NB4 (cell line): ENCODE measurements around the gene ERP29.
A peak's percentile ranks its signal among the peaks of the same experiment; 100 is the strongest.
"Not testable (repeated sequence)": the region's sequence is repeated elsewhere in the genome, so short reads cannot be mapped to it uniquely, and the experiment has no call there.

ENCODE experiments used
- DNase-seq: peaks from one replicate; pipeline ENCODE4 v3.0.0; 2010; ENCODE audit warnings: low read depth
- H3K4me3 ChIP-seq: one replicate; pipeline ENCODE4 v1.5.1; 2011; ENCODE audit warnings: mild to moderate bottlenecking, low read depth, low read length, moderate library complexity
- MYC ChIP-seq: IDR thresholded peaks from 2 replicates; pipeline ENCODE4 v1.6.1; 2011; ENCODE audit warnings: low read depth, low read length
- POLR2A ChIP-seq: IDR thresholded peaks from 2 replicates; pipeline ENCODE4 v1.6.1; 2011; ENCODE audit warnings: mild to moderate bottlenecking; ENCODE audit not compliant: insufficient read length; ENCODE audit errors: extremely low read depth
- TF ChIP-seq, protein P1 (sequence below): IDR thresholded peaks from one replicate; pipeline ENCODE4 v1.5.1; 2012; ENCODE audit warnings: low read depth, low read length
- TF ChIP-seq, protein P2 (sequence below): IDR thresholded peaks from 2 replicates; pipeline ENCODE4 v1.6.1; 2011; ENCODE audit warnings: low read depth, low read length

Gene ERP29

DNA sequence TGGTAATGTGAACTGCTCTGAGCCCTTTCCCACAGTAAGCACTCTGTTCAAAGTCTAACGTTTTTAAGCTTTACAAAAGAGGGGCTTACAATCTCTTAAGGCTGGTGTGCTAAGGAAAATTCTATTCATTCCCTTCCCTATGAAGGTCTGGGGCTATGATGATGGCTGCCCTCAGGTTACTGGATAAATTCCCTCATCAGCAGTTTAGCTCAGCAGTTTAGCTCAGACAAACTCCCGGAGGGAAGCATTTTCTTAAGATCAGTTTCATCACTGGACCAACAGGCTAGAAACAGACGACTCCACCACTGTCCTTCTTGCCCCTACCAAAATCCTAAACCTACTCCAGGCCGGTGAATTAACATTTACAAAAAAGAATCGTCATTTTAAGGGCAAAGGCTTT, 19.1 kb downstream of the ERP29 start:
- no peak for DNase-seq

DNA sequence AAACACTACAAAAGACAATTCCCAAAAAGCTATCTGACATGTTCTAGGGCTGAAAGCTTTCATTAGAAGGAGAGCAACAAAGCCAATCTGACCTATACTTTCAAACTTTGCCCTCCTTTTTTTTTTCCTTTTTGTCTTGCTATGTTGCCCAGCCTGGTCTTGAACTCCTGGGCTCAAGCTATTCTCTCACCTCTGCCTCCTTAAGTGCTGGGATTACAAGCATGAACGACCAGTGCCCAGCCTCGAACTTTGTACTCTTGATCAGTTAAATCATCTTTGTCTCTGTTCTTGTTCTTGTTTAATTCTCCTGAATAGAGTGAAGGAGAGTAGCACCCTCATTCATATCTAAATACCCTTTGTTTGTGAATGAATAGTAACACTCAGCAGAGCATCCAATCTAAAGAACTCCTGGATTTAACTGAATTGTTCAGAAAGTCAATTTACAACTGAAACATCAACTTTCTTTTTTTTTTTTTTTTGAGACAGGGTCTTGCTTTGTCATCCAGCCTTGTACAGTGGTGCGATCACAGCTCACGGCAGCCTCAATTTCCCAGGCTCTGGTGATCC, 22.1 kb downstream of the ERP29 start:
- DNase-seq: no peak
- no peak overlapping the region for H3K4me3 ChIP-seq
- TF ChIP-seq, protein P1, sequence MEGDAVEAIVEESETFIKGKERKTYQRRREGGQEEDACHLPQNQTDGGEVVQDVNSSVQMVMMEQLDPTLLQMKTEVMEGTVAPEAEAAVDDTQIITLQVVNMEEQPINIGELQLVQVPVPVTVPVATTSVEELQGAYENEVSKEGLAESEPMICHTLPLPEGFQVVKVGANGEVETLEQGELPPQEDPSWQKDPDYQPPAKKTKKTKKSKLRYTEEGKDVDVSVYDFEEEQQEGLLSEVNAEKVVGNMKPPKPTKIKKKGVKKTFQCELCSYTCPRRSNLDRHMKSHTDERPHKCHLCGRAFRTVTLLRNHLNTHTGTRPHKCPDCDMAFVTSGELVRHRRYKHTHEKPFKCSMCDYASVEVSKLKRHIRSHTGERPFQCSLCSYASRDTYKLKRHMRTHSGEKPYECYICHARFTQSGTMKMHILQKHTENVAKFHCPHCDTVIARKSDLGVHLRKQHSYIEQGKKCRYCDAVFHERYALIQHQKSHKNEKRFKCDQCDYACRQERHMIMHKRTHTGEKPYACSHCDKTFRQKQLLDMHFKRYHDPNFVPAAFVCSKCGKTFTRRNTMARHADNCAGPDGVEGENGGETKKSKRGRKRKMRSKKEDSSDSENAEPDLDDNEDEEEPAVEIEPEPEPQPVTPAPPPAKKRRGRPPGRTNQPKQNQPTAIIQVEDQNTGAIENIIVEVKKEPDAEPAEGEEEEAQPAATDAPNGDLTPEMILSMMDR: no peak
- TF ChIP-seq, protein P2, sequence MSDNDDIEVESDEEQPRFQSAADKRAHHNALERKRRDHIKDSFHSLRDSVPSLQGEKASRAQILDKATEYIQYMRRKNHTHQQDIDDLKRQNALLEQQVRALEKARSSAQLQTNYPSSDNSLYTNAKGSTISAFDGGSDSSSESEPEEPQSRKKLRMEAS: no peak
- TF ChIP-seq MYC (no peak), POLR2A (no peak)

More for the DNA sequence above, 19.1 kb downstream of the ERP29 start:
- no peak overlapping the region for H3K4me3 ChIP-seq
- TF ChIP-seq POLR2A (no peak), MYC (no peak)
- TF ChIP-seq, protein P1: no peak
- TF ChIP-seq, protein P2: no peak

DNA sequence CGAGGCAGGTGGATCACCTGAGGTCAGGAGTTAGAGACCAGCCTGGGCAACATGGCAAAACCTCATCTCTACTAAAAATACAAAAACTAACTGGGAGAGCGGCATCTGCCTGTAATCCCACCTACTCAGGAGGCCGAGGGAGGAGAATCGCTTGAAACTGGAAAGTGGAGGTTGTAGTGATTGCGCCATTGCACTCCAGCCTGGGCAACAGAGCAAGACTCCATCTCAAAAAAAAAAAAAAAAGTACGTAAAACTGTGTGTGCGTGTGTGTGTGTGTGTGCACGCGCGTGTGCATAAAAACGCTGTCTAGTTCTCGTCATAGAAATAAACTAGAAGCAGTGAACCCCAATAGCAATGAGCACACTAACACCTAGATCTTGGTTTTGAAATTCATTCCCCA, 23.4 kb downstream of the ERP29 start:
- not testable (repeated sequence) for DNase-seq, H3K4me3 ChIP-seq

DNA sequence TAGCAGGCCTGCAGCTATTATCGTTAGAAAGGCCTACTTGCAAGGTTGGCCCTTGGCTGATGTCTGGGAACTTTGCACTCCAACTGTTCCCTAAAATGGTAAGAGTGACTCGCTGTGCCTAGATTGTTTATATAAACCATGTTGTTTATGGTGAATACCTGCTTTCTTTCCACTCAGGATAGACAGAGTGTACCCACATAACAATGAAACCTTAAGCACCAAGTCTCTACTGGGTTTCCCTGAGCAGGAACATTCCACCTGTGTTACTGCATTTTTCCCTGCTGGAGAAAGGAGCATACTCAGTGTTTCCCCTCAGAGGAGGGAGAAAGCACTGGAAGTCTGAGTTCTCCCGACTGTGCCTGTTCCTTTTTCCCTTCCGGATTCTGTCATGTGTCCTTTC, 32.8 kb downstream of the ERP29 start:
- TF ChIP-seq, protein P1: no peak
- TF ChIP-seq, protein P2: no peak
- no peak for TF ChIP-seq MYC
- no peak for TF ChIP-seq POLR2A
- no peak for DNase-seq

DNA sequence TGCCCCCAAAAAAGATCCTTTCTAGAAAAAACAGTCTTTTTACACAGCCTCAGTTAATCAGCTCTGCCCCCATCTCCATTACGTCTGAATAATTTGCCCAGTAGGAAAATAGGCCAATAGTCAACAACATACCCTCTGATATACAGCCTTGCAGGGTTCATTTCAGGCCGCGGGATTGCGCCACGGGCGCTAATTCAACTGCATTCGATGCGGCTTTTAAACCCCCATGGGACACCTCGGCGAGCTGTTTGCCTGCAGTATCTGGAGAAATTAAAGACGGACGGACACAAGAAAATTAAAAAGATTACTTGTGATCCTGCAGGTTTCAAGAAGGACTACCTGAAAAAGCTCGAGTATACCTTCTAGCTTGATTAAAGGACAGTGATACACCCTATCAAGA, 36.1 kb downstream of the ERP29 start:
- TF ChIP-seq MYC: no peak
- TF ChIP-seq, protein P2: no peak
- no peak for TF ChIP-seq POLR2A
- TF ChIP-seq, protein P1: no peak
- DNase-seq: peak; percentile 95
- peak overlapping the region; percentile 21 for H3K4me3 ChIP-seq

More for the DNA sequence above, 32.8 kb downstream of the ERP29 start:
- no peak overlapping the region for H3K4me3 ChIP-seq

DNA sequence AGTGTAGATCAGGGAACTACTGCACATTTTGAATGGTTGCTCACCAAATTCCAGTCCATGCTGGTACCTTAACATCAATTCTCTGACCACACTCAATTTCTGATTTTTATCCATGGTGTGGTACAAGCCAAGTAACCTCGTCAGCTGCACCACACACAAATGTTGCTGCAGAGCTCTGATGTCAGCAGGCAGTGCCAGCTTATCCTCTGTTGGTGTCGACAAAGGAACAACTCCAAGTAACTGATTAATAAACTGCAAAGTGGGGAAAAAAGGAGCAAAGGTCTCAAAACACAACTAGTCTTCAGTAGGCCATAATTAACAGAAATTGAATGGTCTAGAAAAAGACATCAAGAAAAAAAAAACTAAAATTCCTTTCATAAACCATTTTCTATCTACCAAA, 47.9 kb downstream of the ERP29 start:
- H3K4me3 ChIP-seq: no peak overlapping the region
- no peak for DNase-seq
- TF ChIP-seq, protein P1: no peak
- TF ChIP-seq POLR2A: no peak
- no peak for TF ChIP-seq MYC
- TF ChIP-seq, protein P2: no peak
